ENCODE data around the gene CD163L1.

DNA sequence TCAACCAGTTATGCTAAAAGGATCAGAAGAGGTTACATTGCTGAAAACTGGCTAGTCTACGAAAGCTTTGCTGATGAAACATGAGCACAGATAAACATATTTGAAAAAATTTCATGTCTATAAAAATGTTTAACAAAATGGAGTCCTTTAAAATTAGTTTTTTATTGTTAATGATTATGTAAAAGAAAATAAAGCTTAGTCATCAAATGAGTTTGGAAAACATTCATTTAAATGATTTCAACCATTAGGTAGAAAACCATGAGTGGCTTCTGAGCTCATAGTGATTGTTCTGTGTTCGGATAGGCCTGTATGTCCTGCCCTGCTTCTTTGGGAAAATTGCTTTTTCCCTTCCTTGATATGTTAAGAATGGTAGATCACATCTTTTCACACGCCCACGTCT lies 584 bp upstream of the CD163L1 start:
- TF ChIP-seq, protein P1, sequence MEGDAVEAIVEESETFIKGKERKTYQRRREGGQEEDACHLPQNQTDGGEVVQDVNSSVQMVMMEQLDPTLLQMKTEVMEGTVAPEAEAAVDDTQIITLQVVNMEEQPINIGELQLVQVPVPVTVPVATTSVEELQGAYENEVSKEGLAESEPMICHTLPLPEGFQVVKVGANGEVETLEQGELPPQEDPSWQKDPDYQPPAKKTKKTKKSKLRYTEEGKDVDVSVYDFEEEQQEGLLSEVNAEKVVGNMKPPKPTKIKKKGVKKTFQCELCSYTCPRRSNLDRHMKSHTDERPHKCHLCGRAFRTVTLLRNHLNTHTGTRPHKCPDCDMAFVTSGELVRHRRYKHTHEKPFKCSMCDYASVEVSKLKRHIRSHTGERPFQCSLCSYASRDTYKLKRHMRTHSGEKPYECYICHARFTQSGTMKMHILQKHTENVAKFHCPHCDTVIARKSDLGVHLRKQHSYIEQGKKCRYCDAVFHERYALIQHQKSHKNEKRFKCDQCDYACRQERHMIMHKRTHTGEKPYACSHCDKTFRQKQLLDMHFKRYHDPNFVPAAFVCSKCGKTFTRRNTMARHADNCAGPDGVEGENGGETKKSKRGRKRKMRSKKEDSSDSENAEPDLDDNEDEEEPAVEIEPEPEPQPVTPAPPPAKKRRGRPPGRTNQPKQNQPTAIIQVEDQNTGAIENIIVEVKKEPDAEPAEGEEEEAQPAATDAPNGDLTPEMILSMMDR (IDR thresholded peaks at IDR 0.05), result no peak
- TF ChIP-seq EZH2 (IDR thresholded peaks at IDR 0.05) (no peak), EZH2phosphoT487 (IDR thresholded peaks at IDR 0.05) (no peak)

Data from neural progenitor cell (in vitro differentiated cells).